Right kidney (tissue), 1 donor: Measurements from ENCODE around the gene ACOXL.

Source experiments
- DNase-seq: peaks from one replicate; pipeline ENCODE4 v3.0.0-alpha.2; 2016

The ACOXL gene

DNA sequence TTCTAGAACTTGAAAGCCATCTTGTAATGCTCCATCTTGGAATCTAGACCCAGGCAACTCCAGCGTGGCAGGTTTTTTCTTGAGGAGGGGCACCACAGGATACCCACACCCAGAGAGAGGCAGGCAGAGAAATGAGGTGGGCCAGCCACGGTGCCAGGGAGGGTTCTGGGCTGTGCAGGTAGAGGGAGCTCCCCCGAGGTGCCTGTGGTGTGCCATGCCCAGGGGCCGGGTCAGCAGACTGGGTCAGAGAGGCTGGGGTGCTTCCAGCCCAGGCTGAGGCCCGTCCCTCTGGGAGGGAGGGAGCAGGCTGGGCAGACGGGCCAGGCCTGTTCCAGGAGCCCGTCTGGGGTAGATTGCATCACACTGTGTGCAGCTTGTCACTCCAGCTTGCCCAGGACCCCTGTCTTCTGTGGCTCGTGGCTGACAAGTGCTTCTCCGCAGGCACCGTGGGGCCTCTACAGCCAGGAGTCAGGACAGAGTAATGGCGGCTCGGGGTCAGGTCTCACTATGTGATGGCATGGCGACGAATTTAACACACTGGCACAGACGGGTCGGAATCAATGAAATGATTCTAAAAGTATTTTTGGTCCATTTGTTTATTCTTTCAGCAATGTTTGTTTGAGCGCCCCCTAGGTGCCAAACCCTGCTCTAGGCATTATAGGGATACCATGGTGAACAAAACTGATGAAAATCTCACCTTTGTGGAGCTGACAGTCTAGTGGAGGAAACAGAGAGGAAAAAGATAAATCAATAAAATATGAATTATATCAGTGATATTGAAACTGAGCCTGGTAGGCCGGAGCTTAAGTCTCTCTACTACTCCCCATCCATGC lies 144.0 kb downstream of the ACOXL start:
- no peak for DNase-seq

DNA sequence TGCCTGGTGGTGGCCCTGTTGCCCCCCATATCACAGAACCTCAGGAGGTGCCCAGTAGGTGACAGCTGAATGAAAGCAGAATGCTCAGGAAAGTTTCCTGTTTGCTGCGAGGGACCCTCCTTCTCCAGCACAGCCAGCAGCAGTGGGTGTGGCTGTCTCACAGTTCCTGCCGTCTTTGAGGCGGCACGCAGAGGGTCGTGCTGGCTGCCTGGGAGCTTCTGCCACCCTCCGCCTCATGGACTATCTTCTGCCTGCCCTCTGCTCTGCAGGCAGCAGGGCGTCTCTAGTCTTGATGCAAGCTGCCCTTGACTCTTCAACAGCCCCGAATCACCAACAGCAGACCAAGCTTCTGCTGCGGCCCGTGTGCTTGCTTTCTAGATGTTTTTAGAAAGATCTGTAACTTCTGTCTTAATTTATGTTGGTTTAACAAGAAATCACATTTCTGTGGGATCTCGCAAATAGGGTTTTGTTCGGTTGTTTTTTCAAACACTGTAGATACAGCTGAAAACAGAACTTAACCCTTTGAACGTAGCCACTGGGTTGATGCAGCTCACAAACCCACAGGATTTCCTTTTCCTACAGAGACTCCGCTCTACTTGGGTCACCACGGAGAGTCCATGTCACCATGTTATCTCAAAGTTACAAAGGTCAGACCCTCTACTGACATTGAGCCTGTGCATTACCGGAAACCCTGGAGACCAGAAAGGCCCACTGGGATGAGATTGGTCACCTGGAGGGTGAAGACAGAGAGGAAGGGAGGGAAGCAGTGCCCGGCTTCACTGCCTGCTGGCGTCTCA lies 144.9 kb downstream of the ACOXL start:
- no peak for DNase-seq

DNA sequence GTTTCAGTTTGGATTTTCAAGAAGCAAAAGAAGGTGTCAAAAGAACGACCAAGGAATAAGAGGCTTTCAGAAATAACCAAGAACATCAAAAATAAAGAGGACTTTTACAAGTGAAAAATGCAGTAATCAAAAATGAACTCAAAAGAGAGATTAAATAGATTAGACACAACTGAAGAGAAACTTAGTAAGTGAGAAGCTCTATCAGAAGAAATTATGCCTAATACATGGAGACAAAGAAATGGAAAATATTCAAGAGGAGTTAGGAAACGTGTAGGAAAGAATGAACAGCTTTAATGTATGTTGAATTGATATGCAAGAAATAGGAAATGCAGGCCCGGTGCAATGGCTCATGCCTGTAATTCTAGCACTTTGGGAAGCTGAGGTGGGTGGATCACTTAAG lies 145.8 kb downstream of the ACOXL start:
- DNase-seq = no peak

DNA sequence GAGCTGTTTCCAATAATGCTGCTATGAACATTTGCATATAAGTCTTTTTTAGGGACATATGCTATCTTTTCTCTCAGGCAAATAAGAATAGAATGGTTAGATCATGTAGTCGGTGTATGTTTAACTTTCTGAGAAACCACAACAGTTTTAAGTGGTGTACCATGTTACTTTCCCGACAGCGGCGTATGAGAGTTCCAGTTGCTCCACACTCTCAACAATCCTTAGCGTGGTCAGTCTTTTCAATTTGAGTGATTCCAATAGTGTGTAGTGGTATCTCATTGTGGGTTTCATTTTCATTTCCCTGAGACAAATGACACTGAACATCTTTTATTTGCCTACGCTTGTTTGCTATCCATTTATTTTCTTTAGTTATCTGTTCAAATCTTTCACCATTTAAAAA lies 149.5 kb downstream of the ACOXL start:
- no peak for DNase-seq

DNA sequence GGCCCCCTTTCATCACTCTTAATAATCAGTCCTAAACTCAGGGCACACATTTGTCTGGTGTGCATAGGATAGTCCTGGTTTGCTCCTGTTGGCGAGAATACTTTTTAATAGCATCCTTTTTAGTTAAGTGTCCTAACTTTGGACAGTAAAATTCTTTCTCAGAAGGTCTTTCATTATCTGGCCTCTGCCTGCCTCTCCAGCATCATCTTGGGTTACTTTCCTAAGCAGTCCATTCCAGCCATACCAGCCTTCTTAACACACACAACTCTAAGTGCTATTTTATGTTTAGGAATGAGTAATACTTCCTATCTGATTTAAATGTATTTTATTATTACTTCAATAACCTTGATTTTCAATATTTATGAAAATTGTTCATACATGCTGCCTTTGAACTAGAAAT lies 151.0 kb downstream of the ACOXL start:
- DNase-seq = no peak

DNA sequence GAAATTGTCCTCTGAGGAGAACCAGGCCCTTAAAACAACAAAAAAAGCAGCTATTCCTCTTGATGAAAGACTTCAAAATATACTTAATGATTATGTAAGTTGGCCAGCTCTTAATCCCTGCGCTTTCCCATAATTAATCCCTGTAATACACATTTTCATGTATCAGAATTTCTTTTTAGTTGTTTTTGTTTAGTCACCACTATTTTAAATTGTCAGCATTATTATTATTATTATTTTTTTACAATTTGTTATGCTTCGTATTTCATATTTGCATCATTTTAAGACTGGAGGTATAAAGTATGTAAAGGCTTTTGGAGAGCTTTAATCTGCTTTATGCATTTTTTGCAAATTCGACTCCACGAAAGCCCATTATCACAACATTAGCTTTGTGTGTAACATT lies 152.9 kb downstream of the ACOXL start:
- no peak for DNase-seq

DNA sequence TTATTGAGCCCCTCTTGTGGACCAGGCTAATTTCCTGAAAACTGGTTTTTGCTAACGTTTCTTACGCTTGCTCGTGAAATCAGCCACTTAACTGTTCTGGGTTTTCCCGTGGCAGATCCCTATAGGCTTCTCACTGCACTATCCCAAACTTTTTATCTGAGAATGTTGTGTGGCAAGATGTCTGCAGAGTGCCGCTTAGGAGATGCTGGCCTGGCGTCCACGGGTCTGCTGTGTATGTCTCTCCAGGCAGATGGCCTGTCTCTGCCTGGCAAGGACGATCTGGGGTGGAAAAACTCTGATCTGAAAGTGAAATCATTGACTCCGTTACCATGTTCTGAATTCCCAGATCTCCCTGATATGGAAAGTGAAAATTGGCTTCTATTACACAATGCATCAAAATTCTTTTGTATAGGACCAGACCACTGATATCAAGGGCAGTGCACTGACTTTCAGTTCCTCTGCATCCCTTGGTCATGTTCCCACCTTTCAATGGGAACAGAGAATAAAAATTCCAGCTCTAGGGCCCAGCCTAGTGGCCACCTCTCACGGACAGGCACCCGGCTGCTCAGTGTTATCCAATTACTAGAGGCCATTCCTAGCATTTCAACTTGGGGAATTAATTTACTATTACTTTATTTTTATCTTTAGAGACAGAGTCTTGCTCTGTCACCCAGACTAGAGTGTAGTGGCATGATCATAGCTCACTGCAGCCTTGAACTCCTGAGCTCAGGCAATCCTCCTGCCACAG lies 154.6 kb downstream of the ACOXL start:
- no peak for DNase-seq

DNA sequence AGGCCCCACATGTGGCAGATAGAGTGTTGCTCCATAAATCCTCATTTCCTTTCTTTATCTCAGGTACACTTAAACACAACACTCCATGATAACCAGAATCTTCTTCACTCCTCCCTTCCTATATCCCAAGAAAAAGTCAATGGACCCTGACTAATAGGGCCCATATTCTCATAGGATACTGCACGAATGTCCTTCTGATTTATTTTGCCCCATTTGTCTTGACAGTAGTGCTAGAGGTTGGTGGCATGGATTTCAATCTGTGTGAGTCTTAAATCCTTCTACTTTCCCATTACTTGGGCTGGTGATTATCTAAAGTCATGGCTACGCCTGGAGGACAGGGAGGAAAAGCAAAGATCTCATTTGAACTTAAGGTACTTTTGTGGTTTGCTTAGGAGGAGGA lies 156.0 kb downstream of the ACOXL start:
- no peak for DNase-seq

DNA sequence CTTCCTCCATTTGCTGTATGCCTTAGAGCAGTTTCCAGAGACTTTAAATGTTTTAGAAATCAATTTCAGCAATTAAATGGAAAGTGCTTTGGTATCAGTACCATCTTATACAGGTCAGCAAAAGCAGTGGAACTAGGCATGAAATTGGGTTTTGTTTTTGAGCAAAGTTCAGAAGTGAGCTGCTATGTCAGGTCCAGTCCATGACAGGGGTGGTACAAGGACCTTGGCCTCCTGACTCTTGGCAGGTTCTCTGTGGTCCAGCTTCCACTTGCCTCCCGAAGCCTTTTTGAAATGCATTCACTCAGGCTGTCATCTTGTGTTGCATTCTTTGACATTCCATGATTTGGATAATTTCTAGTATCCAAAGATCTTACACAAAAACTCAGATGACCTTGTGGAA lies 159.3 kb downstream of the ACOXL start:
- DNase-seq = no peak

DNA sequence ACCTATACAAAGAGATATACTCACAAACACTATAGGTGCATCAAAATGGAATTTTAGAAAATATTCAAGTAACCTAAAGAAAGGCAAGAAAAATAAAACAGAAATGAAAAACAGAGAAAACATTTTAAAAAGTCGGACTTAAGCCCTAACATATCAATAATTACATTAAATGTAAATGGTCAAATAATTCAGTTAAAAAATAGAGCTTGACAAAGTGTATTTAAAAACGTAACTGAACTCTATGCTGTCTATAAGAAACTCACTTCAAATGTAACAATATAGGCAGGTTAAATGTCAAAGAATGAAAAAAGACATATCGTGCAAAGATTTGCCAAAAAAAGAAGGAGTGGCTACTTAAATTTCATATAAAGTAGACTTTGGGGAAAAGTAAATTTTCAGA lies 163.9 kb downstream of the ACOXL start:
- no peak for DNase-seq

DNA sequence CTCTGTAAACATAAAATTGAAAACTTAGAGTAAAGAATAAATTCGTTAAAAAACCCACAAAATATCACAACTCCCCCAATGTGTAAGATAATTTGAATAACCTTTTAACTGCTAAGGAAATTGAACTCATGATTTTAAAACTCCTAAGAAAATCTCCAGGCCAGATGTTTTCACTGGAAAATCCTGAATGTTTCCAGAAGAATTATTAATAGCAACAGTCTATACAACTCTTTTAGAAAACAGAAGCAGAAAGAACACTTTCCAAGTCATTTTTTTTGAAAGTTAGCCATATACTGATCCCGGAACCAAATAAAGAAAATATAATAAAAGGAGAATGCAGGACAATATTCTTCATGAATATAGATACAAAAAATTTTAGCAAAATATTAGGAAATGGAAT lies 165.6 kb downstream of the ACOXL start:
- DNase-seq = no peak

DNA sequence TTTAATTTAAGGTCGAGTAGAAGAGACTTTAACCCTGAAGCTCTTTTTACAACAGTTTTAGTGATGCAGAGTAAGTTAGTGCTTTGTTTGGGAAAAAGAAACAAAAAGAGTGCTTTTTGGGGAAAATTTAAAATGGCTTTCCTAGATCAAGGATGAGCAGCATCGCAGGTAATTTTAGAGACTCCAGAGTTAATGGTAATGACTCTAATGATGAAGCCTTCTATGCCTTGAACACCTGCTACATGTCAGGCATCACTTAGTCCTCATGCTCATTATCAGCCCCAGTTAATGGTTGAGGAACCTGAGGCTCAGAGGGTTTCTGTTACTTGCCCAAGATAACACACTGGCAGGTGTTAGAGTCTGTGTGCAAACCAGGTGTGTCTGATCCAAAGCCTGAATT lies 167.8 kb downstream of the ACOXL start:
- DNase-seq = no peak

DNA sequence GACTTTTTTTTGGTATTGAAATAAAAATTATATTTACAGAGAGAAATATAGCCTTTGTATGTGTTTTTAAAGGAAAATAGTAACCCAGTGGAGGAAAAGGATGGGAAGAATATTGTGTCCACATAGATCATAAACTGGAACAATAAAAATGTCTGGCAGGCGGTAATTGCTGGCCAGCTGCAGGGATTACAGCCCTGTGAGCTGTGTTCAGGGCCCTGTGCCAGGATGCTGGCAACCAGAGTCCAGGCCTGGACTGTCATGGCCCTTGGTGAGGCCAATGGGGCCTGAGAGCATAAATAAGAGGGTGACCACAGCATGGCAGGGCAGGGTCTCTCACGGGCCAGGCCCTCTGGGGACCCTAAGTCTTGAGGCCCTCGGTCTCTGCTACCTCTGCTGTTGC lies 171.2 kb downstream of the ACOXL start:
- no peak for DNase-seq

DNA sequence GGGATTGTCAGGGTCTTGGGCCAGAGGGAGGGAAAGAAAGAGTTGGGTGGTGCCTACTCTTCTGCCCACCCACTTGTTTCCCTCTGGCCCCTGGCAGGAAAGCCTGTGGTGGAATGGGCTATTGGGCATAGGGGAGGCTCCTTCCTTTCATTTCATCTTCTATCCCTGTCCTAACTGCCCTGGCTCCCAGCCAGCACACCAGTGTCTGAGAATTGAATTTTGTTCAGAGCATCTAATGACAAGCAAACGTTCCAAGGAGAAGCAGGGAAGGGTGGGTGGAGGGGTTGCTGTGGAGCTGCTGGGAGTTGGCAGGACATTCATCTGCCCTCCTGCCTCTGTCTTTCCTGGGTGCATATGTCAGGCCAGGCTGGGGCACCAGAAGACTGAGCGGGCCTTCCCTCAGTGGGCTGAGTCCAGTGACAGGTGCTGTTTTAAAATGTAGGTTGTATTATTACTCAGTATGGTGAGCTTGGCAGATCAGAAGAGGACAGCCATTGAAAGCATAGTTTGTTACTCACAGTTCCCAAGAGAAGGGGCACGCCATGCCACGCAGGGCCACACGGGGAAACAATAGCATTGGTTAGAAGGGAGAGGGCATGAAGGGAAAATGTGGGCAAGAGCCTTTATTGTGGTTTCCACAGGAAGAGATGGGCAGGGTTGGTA lies 171.9 kb downstream of the ACOXL start:
- DNase-seq = no peak

DNA sequence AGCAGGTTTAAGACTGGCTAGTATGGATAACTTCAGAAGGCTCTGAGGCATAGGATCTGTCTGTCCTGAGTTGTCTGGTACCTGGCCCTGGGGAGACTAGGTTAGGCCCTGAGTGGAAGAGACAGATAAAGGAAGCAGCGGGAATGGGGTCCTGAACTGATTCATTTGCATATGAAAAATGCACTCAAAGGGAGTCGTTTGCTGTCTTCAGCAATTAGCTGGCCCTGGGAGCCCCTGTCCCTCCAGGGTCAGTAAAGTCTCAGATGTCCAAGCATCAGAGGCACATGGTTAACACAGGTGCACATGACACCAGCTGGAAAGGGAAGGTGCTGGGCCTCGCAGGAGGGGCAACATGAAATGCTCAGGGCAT lies 172.4 kb downstream of the ACOXL start:
- no peak for DNase-seq

DNA sequence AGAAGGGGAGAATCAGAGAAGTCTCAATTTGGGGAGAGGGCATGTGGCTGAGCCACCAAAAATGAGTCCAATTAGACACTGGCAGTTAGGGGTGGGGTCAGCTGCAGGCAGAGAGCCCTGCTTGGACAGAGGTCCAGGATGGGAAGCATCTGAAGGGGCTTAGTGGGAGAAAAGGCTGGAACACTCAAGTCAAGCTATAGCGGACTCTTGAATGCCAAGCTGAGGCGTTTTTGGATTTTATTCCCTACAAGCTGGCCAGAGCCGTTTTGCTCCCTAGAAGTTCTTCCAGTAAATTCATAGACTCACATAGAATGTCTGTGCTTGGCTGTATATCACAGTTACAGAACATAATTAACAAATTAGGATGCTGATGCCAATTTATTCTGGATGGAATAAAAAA lies 172.8 kb downstream of the ACOXL start:
- DNase-seq = no peak

DNA sequence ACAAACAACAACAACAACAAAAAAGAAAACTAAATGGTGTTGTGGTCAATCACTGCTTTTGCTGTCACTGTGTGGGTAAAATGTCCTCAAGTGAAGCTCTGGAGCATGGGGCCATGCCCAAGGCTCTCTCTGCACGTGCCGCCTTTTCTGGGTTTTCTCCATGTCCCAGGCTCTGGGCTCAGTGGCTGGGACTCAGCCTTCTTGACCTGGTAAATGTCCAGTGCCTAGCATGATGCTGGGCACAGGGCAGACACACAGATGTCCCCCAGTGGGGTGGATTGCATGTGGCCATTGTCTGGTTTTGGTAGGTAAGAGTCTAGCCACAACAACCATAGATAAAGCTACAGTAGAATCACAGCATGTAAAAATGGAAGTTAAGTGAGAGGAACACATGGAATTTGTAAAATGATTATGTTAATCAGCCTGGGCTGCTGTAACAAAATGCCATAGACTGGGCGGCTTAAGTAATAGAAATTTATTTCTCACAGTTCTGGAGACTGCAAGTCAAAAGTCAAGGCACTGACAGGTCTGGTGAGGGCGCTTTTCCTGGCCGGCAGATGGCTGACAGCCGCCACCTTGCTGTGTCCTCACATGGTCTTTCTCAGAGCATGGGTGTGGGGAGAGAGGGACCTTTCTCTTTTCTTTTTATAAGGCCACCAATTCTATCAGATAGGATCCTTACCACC lies 174.4 kb downstream of the ACOXL start:
- no peak for DNase-seq

DNA sequence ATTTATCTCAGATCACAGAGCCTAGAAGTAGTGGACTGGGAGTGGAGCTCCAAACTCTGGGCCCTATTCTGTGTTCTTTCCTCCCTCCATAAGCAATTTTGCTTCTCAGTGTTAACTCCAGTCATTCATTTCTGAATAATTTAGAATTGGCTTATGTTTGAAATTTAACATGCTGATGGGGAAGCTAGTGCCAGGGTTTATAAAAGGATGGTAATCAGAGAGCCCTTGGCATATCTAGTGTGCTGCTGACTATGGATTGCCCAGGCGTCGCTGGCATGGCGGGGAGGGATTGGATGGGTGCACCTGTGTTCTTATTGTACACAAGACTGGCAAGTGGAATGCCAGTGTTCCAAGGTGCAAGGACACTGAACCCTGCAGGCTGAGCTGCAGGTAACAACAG lies 177.1 kb downstream of the ACOXL start:
- no peak for DNase-seq

DNA sequence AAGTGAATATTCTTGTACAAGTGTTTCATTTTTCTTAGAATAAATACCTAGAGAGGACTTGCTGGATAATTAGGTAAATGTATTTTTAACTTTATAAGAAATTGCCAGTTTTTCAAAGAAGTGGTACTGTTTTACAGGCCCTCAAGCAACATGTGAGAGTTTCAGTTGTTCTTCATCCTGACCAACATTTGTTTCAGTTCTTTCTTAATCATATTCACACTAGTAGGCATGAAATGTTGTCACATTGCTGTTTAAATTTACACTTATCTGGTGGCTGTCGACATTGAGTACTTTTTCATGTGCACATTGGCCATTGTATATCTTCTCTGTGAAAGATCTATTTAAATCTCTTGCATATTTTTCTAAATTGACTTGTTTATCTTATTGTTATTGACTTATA lies 178.1 kb downstream of the ACOXL start:
- no peak for DNase-seq

DNA sequence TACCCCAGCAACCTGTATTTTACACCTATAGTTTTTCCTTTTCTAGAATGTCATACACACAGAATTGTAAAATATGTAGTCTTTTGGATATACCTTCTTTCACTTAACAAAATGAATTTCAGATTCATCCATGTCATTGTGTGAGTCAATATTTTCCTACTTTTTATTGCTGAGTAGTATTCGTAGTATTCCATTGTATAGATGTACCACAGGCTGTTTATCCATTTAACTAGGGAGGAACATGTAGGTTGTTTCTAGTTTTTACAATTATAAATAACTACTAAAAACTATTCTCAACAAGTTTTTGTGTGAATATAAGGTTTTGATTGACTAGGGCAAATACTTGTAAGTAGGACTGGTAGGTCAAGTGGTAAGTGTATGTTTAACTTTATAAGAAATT lies 187.4 kb downstream of the ACOXL start:
- no peak for DNase-seq

DNA sequence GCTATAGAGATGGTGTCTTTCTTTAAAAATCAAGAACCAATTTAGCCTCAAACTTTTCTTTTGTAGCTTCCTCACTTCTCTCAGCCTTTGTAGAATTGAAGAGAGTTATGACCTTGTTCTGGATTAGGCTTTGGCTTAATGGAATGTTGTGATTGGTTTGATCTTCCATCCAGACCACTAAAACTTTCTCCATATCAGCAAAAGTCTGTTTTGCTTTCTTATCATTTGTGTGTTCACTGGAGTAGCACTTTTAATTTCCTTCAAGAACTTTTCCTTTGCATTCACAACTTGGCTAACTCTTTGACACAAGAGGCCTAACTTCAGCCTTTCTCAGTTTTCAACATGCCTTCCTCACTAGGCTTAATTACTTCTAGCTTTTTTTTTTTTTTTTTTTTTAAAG lies 193.1 kb downstream of the ACOXL start:
- DNase-seq = no peak

DNA sequence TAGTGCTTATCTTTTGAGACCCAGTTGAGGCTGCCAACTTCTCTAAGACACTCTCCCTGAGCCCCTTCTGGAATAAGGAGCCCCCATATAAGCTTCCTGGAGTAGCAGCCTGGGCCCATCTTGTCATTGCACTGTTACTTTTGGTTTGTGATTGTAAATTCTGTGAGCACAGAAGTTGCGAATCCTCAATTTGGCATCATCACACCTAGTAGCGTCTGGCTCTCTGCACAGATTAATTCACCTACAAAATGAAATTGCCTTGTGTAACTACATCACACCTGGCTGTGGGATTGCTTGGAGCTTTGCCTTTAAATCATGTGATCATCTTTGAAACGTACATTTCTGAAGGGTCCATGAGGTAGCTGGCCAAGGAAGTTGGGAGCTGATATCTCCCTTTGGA lies 195.2 kb downstream of the ACOXL start:
- DNase-seq = no peak
